22Rv1 (cell line): ENCODE measurements around the gene EMC10.

Experiments used
- ZFX ChIP-seq: fragments of 450-650 bp; IDR thresholded peaks from 2 replicates; pipeline ENCODE4 v1.6.1; 2017; ENCODE audit warnings: antibody characterized with exemption, borderline replicate concordance
- TF ChIP-seq, protein P1 (sequence below): fragments of 450-650 bp; IDR thresholded peaks from 2 replicates; pipeline ENCODE4 v1.5.1; 2017; ENCODE audit warnings: mild to moderate bottlenecking

DNA sequence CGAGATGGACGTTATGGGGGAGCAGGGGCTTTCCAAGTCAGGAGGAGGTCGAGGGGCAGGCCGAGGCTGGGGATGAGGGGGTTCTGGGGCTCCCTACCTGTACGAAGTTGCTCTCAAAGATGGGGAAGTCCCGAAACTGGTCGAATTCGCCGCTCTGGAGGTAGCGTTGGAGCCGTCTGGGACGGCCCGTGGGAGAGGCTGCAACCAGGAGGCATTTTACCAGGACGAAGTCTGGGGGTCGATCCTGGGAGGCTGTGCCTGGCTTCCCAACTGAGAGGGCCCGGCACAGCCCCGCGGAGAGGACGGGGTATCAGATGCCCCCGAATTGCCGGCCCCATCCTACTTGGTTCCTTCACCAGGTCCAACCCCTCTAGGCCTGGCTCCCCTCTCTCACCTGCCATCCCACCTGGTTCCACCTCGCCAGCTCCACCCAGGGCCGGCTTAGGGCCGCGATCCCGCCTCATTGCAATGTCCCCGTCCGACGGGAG lies 527 bp upstream of the EMC10 start:
- TF ChIP-seq, protein P1, sequence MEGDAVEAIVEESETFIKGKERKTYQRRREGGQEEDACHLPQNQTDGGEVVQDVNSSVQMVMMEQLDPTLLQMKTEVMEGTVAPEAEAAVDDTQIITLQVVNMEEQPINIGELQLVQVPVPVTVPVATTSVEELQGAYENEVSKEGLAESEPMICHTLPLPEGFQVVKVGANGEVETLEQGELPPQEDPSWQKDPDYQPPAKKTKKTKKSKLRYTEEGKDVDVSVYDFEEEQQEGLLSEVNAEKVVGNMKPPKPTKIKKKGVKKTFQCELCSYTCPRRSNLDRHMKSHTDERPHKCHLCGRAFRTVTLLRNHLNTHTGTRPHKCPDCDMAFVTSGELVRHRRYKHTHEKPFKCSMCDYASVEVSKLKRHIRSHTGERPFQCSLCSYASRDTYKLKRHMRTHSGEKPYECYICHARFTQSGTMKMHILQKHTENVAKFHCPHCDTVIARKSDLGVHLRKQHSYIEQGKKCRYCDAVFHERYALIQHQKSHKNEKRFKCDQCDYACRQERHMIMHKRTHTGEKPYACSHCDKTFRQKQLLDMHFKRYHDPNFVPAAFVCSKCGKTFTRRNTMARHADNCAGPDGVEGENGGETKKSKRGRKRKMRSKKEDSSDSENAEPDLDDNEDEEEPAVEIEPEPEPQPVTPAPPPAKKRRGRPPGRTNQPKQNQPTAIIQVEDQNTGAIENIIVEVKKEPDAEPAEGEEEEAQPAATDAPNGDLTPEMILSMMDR: no peak
- no peak for TF ChIP-seq ZFX
